MM.1S (cell line): Measurements from ENCODE around the gene ATP11C.

ENCODE experiments used
- EZH2 ChIP-seq: fragments of 300-600 bp; sonication (generic); optimal IDR thresholded peaks from 2 replicates; pipeline ENCODE3; 2017; ENCODE audit warnings: low read depth, mild to moderate bottlenecking, antibody characterized with exemption, low read length, mixed read lengths
- EZH2phosphoT487 ChIP-seq: fragments of 300-600 bp; sonication (generic); IDR thresholded peaks from 2 replicates; pipeline ENCODE4 v1.6.1; 2018; ENCODE audit warnings: antibody characterized with exemption, low read length
- TF ChIP-seq, protein P1 (sequence below): fragments of 300-600 bp; sonication (generic); IDR thresholded peaks from 2 replicates; pipeline ENCODE4 v1.5.1; 2016; ENCODE audit warnings: antibody characterized with exemption, low read length, mixed read lengths

DNA sequence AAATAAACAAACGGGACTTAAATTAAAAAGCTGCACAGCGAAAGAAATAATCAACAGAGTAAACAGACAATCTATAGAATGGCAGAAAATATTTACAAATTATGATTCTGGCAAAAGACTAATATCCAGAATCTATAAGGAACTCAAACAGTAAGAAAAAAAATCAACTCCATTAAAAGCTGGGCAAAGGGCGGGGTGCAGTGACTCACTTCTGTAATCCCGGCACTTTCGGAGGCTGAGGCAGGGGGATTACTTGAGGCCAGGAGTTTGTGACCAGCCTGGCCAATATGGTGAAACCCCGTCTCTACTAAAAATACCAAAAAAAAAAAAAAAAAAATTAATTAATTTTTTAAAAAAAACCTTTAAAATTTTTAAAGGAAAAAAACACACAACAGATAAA lies 109.0 kb downstream of the ATP11C start:
- TF ChIP-seq, protein P1, sequence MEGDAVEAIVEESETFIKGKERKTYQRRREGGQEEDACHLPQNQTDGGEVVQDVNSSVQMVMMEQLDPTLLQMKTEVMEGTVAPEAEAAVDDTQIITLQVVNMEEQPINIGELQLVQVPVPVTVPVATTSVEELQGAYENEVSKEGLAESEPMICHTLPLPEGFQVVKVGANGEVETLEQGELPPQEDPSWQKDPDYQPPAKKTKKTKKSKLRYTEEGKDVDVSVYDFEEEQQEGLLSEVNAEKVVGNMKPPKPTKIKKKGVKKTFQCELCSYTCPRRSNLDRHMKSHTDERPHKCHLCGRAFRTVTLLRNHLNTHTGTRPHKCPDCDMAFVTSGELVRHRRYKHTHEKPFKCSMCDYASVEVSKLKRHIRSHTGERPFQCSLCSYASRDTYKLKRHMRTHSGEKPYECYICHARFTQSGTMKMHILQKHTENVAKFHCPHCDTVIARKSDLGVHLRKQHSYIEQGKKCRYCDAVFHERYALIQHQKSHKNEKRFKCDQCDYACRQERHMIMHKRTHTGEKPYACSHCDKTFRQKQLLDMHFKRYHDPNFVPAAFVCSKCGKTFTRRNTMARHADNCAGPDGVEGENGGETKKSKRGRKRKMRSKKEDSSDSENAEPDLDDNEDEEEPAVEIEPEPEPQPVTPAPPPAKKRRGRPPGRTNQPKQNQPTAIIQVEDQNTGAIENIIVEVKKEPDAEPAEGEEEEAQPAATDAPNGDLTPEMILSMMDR: no peak
- TF ChIP-seq EZH2 (no peak), EZH2phosphoT487 (no peak)
